Testis (tissue), 2 donors: Measurements from ENCODE around the gene TNRC18.

Experiments
- CTCF ChIP-seq, 3 experiments: fragments of 450-650 bp in 2 of 3; fragments of 200-600 bp in 1 of 3; sonication (generic) in 1 of 3; IDR thresholded peaks; one replicate each; pipeline ENCODE4 v1.5.1; 2016 to 2019; ENCODE audit warnings: antibody characterized with exemption in 3 of 3, mild to moderate bottlenecking in 2 of 3, moderate library complexity in 1 of 3
- POLR2A ChIP-seq: fragments of 450-650 bp; IDR thresholded peaks from one replicate; pipeline ENCODE4 v1.6.1; 2017; ENCODE audit warnings: antibody characterized with exemption, mild to moderate bottlenecking, moderate library complexity

- no peak for TF ChIP-seq CTCF (IDR thresholded peaks at IDR 0.05)
- TF ChIP-seq POLR2A: no peak
These were observed 4.0 kb downstream of the TNRC18 start for GRCh38 chr7:5419539-5420066.
